Measurements from ENCODE around the gene PCDHGA6.
"Not testable (repeated sequence)": the region's sequence is repeated elsewhere in the genome, so short reads cannot be mapped to it uniquely, and the experiment has no call there.

PCDHGA6 gene

DNA sequence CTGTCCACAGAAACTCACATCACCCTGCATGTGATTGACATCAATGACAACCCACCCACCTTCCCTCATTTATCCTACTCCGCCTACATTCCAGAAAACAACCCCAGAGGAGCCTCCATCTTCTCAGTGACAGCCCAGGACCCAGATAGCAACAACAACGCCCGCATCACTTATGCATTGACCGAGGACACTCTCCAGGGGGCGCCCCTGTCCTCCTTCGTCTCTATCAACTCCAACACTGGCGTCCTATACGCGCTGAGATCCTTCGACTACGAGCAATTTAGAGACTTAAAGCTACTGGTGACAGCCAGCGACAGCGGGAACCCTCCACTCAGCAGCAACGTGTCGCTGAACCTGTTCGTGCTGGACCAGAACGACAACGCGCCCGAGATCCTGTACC is 28.4 kb upstream of the PCDHGA6 start:
- Histone ChIP-seq H3K4me3 (no peak overlapping the region), H3K36me3 (peaks cover 0 to 32% (median 28%) of the 10 kb centered on the region in 3 donors), H3K9me3 (peaks cover 6 to 99% (median 81%) of the 10 kb centered on the region in 3 donors), H3K27ac (no peak overlapping the region), H3K4me1 (no peaks in the 10 kb centered on the region), H3K27me3 (no peaks in the 10 kb centered on the region)
- TF ChIP-seq, protein P1, sequence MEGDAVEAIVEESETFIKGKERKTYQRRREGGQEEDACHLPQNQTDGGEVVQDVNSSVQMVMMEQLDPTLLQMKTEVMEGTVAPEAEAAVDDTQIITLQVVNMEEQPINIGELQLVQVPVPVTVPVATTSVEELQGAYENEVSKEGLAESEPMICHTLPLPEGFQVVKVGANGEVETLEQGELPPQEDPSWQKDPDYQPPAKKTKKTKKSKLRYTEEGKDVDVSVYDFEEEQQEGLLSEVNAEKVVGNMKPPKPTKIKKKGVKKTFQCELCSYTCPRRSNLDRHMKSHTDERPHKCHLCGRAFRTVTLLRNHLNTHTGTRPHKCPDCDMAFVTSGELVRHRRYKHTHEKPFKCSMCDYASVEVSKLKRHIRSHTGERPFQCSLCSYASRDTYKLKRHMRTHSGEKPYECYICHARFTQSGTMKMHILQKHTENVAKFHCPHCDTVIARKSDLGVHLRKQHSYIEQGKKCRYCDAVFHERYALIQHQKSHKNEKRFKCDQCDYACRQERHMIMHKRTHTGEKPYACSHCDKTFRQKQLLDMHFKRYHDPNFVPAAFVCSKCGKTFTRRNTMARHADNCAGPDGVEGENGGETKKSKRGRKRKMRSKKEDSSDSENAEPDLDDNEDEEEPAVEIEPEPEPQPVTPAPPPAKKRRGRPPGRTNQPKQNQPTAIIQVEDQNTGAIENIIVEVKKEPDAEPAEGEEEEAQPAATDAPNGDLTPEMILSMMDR (IDR thresholded peaks at IDR 0.05), result no peak
- DNase-seq, result no peak
- intact Hi-C loops (cut with DNase I; ENCODE audit: low total_unique reads), result no loop called here

DNA sequence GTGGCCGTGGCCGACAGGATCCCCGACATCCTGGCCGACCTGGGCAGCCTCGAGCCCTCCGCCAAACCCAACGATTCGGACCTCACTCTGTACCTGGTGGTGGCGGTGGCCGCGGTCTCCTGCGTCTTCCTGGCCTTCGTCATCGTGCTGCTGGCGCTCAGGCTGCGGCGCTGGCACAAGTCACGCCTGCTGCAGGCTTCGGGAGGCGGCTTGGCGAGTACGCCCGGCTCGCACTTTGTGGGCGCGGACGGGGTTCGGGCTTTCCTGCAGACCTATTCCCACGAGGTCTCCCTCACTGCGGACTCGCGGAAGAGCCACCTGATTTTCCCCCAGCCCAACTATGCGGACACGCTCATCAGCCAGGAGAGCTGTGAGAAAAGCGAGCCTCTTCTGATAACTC is 27.7 kb upstream of the PCDHGA6 start:
- Histone ChIP-seq H3K9me3 (peaks cover 6 to 99% (median 81%) of the 10 kb centered on the region in 3 donors), H3K36me3 (peaks cover 0 to 32% (median 26%) of the 10 kb centered on the region in 3 donors)
- H3K4me1 ChIP-seq; H3K4me3 ChIP-seq; H3K27ac ChIP-seq; H3K27me3 ChIP-seq; intact Hi-C loops (cut with DNase I; ENCODE audit: low total_unique reads); DNase-seq: not testable (repeated sequence)

DNA sequence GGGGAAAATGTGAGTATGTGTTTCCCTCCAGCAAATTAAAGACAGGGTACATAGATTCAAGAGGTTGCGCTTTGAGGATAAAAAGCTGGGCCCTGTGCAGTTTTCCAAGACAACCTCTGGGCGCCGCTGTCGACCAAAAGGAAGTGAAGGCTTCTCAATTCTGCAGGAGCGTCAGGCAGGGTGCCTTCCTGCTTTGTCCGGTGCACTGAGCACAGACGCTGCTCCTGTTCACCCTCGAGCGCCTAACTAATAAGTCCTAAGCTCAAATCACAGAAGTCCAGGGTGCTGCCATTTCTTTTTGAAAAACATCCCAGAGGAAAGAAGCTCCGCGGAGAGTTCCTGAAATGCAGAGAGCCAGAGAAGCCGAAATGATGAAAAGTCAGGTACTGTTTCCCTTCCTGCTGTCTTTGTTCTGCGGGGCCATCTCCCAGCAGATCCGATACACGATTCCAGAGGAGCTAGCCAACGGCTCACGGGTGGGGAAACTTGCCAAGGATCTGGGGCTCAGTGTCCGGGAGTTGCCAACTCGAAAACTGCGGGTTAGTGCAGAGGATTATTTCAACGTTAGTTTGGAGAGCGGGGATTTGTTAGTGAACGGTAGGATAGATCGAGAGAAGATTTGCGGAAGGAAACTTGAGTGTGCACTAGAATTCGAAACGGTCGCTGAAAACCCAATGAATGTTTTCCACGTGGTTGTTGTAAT is 23.6 kb upstream of the PCDHGA6 start, which contains the start of gene PCDHGB1:
PCDHGB1 (plus strand) TSS at position 183 of the 703 bp plus-strand sequence; CDS start at position 345, 162 bp downstream.
- Histone ChIP-seq H3K27ac (no peak within 1 kb of the TSS), H3K9me3 (peaks cover 3 to 99% (median 87%) of the 10 kb centered on the region in 3 donors), H3K36me3 (peaks cover 0 to 20% (median 13%) of the 10 kb centered on the region in 3 donors), H3K27me3 (peaks cover 0 to 3% of the 10 kb centered on the region in 2 donors), H3K4me1 (no peaks in the 10 kb centered on the region), H3K4me3 (peak within 1 kb of the TSS; percentile 20 to 34)
- intact Hi-C loops (cut with DNase I; ENCODE audit: low total_unique reads), result no loop called here
- TF ChIP-seq, protein P1 (IDR thresholded peaks at IDR 0.05), result peak; percentile 10 to 23
- DNase-seq, result no peak

DNA sequence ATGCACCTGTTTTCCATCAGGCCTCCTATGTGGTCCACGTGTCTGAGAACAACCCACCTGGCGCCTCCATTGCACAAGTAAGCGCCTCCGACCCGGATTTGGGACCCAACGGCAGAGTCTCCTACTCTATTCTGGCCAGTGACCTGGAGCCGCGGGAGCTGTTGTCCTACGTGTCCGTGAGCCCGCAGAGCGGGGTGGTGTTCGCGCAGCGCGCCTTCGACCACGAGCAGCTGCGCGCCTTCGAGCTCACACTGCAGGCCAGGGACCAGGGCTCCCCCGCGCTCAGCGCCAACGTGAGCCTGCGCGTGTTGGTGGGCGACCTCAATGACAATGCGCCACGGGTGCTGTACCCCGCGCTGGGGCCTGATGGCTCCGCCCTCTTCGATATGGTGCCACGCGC is 22.1 kb upstream of the PCDHGA6 start:
- Histone ChIP-seq H3K36me3 (peaks cover 0 to 20% (median 14%) of the 10 kb centered on the region in 3 donors), H3K9me3 (peaks cover 0 to 99% (median 87%) of the 10 kb centered on the region in 3 donors), H3K27ac (no peak overlapping the region), H3K4me1 (no peaks in the 10 kb centered on the region), H3K27me3 (peaks cover 0 to 3% of the 10 kb centered on the region in 2 donors), H3K4me3 (no peak overlapping the region)
- no peak for DNase-seq
- TF ChIP-seq, protein P1 (IDR thresholded peaks at IDR 0.05), result no peak
- intact Hi-C loops (cut with DNase I; ENCODE audit: low total_unique reads), result no loop called here

DNA sequence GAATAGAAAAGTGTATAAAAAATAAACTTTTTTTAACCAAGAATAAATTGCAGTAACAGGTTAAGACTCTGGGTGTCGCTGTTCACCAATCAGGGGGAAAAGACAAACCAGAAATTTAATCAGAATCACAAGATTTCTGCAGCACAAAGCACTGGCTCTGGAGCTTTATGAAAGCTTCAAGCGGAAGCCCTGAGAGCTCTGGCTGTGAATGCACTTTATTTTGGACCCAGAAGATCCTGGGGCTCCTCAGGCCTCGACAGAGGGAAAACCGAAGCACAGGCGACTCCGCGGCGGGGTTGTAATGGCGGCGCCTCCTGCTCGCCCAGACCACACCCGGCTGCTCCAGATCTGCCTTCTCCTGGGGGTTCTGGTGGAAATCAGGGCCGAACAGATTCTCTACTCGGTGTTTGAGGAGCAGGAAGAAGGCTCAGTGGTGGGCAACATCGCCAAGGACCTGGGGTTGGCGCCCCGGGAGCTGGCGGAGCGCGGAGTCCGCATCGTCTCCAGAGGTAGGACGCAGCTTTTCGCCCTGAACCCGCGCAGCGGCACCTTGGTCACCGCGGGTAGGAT is 18.7 kb upstream of the PCDHGA6 start, which contains the start of gene PCDHGA4:
PCDHGA4 (plus strand) TSS at position 122 of the 570 bp plus-strand sequence; CDS start at position 209, 87 bp downstream.
- DNase-seq, result no peak
- no peak within 1 kb of the TSS for H3K27ac ChIP-seq
- intact Hi-C loops (cut with DNase I; ENCODE audit: low total_unique reads), result no loop called here
- peaks cover 0 to 3% of the 10 kb centered on the region in 2 donors for H3K27me3 ChIP-seq
- H3K36me3 ChIP-seq, result peaks cover 0 to 18% (median 7%) of the 10 kb centered on the region in 3 donors
- H3K9me3 ChIP-seq, result peaks cover 0 to 100% (median 88%) of the 10 kb centered on the region in 3 donors
- H3K4me3 ChIP-seq, result peak within 1 kb of the TSS; percentile 32 to 43
- TF ChIP-seq, protein P1 (IDR thresholded peaks at IDR 0.05), result no peak
- no peaks in the 10 kb centered on the region for H3K4me1 ChIP-seq

DNA sequence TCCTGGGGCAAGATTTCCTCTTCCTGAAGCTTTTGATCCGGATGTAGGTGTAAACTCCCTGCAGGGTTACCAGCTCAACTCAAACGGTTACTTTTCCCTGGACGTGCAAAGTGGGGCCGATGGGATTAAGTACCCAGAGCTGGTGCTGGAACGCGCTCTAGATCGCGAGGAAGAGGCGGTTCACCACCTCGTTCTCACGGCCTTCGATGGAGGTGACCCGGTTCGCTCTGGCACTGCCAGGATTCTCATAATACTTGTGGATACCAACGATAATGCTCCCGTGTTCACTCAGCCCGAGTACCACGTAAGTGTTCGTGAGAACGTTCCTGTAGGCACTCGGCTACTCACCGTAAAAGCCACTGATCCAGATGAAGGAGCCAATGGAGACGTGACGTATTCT is 18.1 kb upstream of the PCDHGA6 start:
- Histone ChIP-seq H3K9me3 (peaks cover 0 to 100% (median 88%) of the 10 kb centered on the region in 3 donors), H3K27ac (no peak overlapping the region), H3K4me1 (no peaks in the 10 kb centered on the region), H3K4me3 (peak overlapping the region in 1 of 2 donors; percentile 32), H3K27me3 (peaks cover 0 to 3% of the 10 kb centered on the region in 2 donors), H3K36me3 (peaks cover 0 to 18% (median 11%) of the 10 kb centered on the region in 3 donors)
- no peak for DNase-seq
- intact Hi-C loops (cut with DNase I; ENCODE audit: low total_unique reads), result no loop called here
- TF ChIP-seq, protein P1 (IDR thresholded peaks at IDR 0.05), result no peak
